Measurements from ENCODE around the gene FOXD1. TPM values are rescaled to one million over a fixed set of nuclear protein-coding genes. Genes with fewer than 3 reads are reported as not detected.

The FOXD1 gene
- polyA plus RNA-seq, 2 of the 4 experiments (the other 2 are of a cell fraction), result 2.2 to 8.2 TPM

DNA sequence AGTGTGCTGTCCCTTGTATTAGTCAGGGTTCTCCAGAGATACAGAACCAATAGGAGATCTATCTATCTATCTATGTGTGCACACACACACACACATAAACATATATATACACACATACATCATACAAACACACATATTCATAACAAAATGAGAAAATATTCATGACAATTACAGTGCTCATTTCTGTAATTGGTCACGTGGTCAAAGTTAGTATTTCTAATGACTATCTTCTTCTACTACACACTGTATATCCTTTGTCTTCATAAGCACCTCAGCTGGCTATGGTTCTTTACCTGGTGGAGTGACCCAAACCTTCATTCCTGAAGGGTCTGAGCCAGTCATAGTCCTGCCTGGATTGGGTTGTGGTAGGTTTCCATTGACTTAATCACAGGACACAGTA lies 31.9 kb upstream of the FOXD1 start:
- no peak overlapping the region for H3K4me2 ChIP-seq
- H3K27ac ChIP-seq, result no peak overlapping the region
- ChIA-PET CTCF (interaction anchor here (1.2 to 2.0 kb wide), 2 partner anchors 29 to 264 kb away, joined by 3 to 7 read pairs; no protein-coding TSS in a partner anchor), POLR2A (no interaction called here)
- FAIRE-seq (no peak), DNase-seq (ENCODE audit: low read depth in 1 of 2, low spot score in 1 of 2) (no peak), ATAC-seq (no peak)
- WGBS (ENCODE audit: missing lambda C conversion rate), result 9% methylated on average over 1 of the region's 1 CpG
- TF ChIP-seq, protein P1, sequence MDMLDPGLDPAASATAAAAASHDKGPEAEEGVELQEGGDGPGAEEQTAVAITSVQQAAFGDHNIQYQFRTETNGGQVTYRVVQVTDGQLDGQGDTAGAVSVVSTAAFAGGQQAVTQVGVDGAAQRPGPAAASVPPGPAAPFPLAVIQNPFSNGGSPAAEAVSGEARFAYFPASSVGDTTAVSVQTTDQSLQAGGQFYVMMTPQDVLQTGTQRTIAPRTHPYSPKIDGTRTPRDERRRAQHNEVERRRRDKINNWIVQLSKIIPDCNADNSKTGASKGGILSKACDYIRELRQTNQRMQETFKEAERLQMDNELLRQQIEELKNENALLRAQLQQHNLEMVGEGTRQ (IDR thresholded peaks at IDR 0.05), result peak; percentile 46; the same call in 1 of the 2 replicates
- no peak for TF ChIP-seq ESRRA (IDR thresholded peaks at IDR 0.05; ENCODE audit: borderline replicate concordance, low read length)
- TF ChIP-seq, protein P2, sequence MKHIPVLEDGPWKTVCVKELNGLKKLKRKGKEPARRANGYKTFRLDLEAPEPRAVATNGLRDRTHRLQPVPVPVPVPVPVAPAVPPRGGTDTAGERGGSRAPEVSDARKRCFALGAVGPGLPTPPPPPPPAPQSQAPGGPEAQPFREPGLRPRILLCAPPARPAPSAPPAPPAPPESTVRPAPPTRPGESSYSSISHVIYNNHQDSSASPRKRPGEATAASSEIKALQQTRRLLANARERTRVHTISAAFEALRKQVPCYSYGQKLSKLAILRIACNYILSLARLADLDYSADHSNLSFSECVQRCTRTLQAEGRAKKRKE (CRISPR knock-in tag; IDR thresholded peaks at IDR 0.05; ENCODE audit: low read depth), result no peak
- no peaks in the 10 kb centered on the region for H3K9me3 ChIP-seq
- no peaks in the 10 kb centered on the region for H3K4me1 ChIP-seq
- no peak overlapping the region for H3K4me3 ChIP-seq

DNA sequence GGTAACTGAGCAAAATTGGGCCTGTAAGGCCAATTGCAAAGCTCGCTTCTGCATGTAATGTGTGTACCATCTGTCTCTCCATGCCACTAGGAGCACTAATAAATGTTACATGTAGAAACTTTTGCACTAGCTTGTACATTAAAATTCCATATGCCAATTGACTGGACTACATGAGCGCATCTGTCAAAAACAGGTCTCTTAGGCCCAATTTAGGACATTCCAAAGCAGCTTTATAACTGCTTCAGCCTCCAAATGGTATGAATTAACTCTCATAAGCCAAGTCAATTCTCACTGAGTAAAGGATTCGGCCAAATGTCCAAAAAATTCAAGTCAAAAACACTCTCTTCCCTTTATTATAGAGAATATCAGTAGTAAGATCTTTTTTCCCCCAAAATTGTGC lies 23.5 kb upstream of the FOXD1 start:
- H3K4me3 ChIP-seq, result no peak overlapping the region
- H3K4me1 ChIP-seq, result no peaks in the 10 kb centered on the region
- TF ChIP-seq BCL3 (IDR thresholded peaks at IDR 0.05) (no peak), CBX2 (IDR thresholded peaks at IDR 0.05; ENCODE audit: borderline replicate concordance, low read depth) (no peak), CTCF (IDR thresholded peaks at IDR 0.05) (no peak), HMGXB4 (CRISPR knock-in tag; IDR thresholded peaks at IDR 0.05; ENCODE audit: borderline replicate concordance) (no peak), JUNB (IDR thresholded peaks at IDR 0.05) (no peak), POLR2AphosphoS2 (conservative IDR thresholded peaks at IDR 0.05; ENCODE audit: low read length) (no peak), HOXB13 (CRISPR knock-in tag; IDR thresholded peaks at IDR 0.05; ENCODE audit: low read depth) (no peak), FOSL2 (IDR thresholded peaks at IDR 0.05) (no peak), FOSL2 (CRISPR knock-in tag; IDR thresholded peaks at IDR 0.05) (no peak)
- TF ChIP-seq, protein P1 (IDR thresholded peaks at IDR 0.05), result no peak
- H3K27ac ChIP-seq, result no peak overlapping the region
- H3K9me3 ChIP-seq, result no peaks in the 10 kb centered on the region
- ChIA-PET POLR2A (no interaction called here), CTCF (interaction anchor here (0.6 to 4.8 kb wide), 5 partner anchors 17 to 1454 kb away, joined by 3 to 22 read pairs (median 4); no protein-coding TSS in a partner anchor)
- WGBS (ENCODE audit: missing lambda C conversion rate), result 36% methylated on average over 3 of the region's 3 CpGs
- H3K4me2 ChIP-seq, result no peak overlapping the region
- ATAC-seq, result no peak
- DNase-seq (ENCODE audit: low read depth in 1 of 2, low spot score in 1 of 2), result no peak
- no peak for FAIRE-seq

- ChIA-PET CTCF (interaction anchor here (0.8 to 4.8 kb wide), 4 partner anchors 17 to 75 kb away, joined by 3 to 22 read pairs (median 9); no protein-coding TSS in a partner anchor), POLR2A (no interaction called here)
- Histone ChIP-seq H3K4me2 (no peak overlapping the region), H3K4me1 (no peaks in the 10 kb centered on the region), H3K27ac (no peak overlapping the region), H3K9me3 (no peaks in the 10 kb centered on the region), H3K4me3 (no peak overlapping the region)
- FAIRE-seq, result no peak
- no peak for ATAC-seq
- no peak for DNase-seq (ENCODE audit: low read depth in 1 of 2, low spot score in 1 of 2)
- TF ChIP-seq EP300 (IDR thresholded peaks at IDR 0.05) (no peak), EHF (CRISPR knock-in tag; IDR thresholded peaks at IDR 0.05) (no peak), TFCP2L1 (CRISPR knock-in tag; IDR thresholded peaks at IDR 0.05) (no peak), HOXB5 (CRISPR knock-in tag; IDR thresholded peaks at IDR 0.05) (no peak), KDM5A (IDR thresholded peaks at IDR 0.05) (no peak), JUNB (IDR thresholded peaks at IDR 0.05) (no peak), ZC3H11A (IDR thresholded peaks at IDR 0.05) (no peak), RAD21 (conservative IDR thresholded peaks at IDR 0.05 in 1 of 2, IDR thresholded peaks at IDR 0.05 in 1 of 2) (no peak), RARB (CRISPR knock-in tag; IDR thresholded peaks at IDR 0.05) (no peak), POLR2AphosphoS2 (conservative IDR thresholded peaks at IDR 0.05; ENCODE audit: low read length) (no peak), CHD4 (IDR thresholded peaks at IDR 0.05; ENCODE audit: borderline replicate concordance) (no peak), PHF8 (IDR thresholded peaks at IDR 0.05; ENCODE audit: borderline replicate concordance, low read depth) (no peak)
- TF ChIP-seq, protein P3, sequence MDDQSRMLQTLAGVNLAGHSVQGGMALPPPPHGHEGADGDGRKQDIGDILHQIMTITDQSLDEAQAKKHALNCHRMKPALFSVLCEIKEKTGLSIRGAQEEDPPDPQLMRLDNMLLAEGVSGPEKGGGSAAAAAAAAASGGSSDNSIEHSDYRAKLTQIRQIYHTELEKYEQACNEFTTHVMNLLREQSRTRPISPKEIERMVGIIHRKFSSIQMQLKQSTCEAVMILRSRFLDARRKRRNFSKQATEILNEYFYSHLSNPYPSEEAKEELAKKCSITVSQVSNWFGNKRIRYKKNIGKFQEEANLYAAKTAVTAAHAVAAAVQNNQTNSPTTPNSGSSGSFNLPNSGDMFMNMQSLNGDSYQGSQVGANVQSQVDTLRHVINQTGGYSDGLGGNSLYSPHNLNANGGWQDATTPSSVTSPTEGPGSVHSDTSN (IDR thresholded peaks at IDR 0.05), result no peak
- TF ChIP-seq, protein P4, sequence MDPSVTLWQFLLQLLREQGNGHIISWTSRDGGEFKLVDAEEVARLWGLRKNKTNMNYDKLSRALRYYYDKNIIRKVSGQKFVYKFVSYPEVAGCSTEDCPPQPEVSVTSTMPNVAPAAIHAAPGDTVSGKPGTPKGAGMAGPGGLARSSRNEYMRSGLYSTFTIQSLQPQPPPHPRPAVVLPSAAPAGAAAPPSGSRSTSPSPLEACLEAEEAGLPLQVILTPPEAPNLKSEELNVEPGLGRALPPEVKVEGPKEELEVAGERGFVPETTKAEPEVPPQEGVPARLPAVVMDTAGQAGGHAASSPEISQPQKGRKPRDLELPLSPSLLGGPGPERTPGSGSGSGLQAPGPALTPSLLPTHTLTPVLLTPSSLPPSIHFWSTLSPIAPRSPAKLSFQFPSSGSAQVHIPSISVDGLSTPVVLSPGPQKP (IDR thresholded peaks at IDR 0.05; ENCODE audit: low read depth, low read length), result no peak
Measured at GRCh38 chr5:73471654-73472053, 23.1 kb upstream of the FOXD1 start.
